ENCODE data around the gene MBOAT1.

GRCh38 chr6:20099156-20099555, 113.1 kb downstream of the MBOAT1 start:
- TF ChIP-seq EP300 (IDR thresholded peaks at IDR 0.05): no peak
- no peak for TF ChIP-seq CTCF (IDR thresholded peaks at IDR 0.05)
- TF ChIP-seq POLR2A (IDR thresholded peaks at IDR 0.05): no peak
- TF ChIP-seq POLR2AphosphoS5 (IDR thresholded peaks at IDR 0.05): no peak

All from stomach (tissue), 4 donors.